Panc1 (cell line): Measurements from ENCODE around the gene PHF2. TPM values are rescaled to one million over a fixed set of nuclear protein-coding genes. Genes with fewer than 3 reads are reported as not detected.

ENCODE experiments used
- ATAC-seq: fragments of 200-7000 bp; cut with Tn5 transposase; 2 replicates; pipeline ENCODE4 v1.9.1; 2020; ENCODE audit warnings: mild to moderate bottlenecking, moderate library complexity
- BruUV-seq: library from RNA; stranded (reverse); fragments of 400-500 nt; replicated peaks from 2 replicates; lab custom pipeline; 2021; lab: Mats Ljungman, UMichigan
- CTCF ChIA-PET: fragments of 300-600 bp; sonication (Branson Sonifier 250); formaldehyde crosslinking; loops from one replicate; lab custom pipeline; 2022; ENCODE audit warnings: antibody characterized with exemption; lab: Charles Lee
- POLR2A ChIA-PET: fragments of 300-600 bp; sonication (Branson Sonifier 250); formaldehyde crosslinking; loops from one replicate; lab custom pipeline; 2022; ENCODE audit warnings: antibody characterized with exemption; lab: Charles Lee
- DNase-seq: peaks from one replicate; pipeline ENCODE4 v3.0.0-alpha.2; 2010; ENCODE audit warnings: low read depth, low spot score
- H3K27ac ChIP-seq: 2 replicates; pipeline ENCODE4 v1.5.1; 2011; ENCODE audit warnings: mild to moderate bottlenecking, low read length, inconsistent platforms
- H3K27me3 ChIP-seq: fragments of 200-500 bp; sonication (Bioruptor generic); 2 replicates; pipeline ENCODE4 v1.6.0; 2014; ENCODE audit warnings: low read length, inconsistent platforms; ENCODE audit not compliant: control insufficient read depth, insufficient read depth
- H3K36me3 ChIP-seq: fragments of 200-500 bp; sonication (Bioruptor generic); 2 replicates; pipeline ENCODE4 v1.5.1; 2014; ENCODE audit warnings: inconsistent platforms, mild to moderate bottlenecking, low read length, moderate library complexity; ENCODE audit not compliant: control insufficient read depth, insufficient read depth
- H3K4me1 ChIP-seq: 2 replicates; pipeline ENCODE4 v1.5.1; 2011; ENCODE audit warnings: inconsistent platforms, mild to moderate bottlenecking, low read length, moderate library complexity; ENCODE audit not compliant: control insufficient read depth, insufficient read depth
- H3K4me3 ChIP-seq, 2 experiments: 2 replicates each; pipeline ENCODE4 v1.5.1; 2011 to 2012; ENCODE audit warnings: low read depth in 2 of 2, low read length in 2 of 2, mild to moderate bottlenecking in 2 of 2, inconsistent platforms in 1 of 2, moderate library complexity in 1 of 2
- H3K9me3 ChIP-seq: fragments of 200-500 bp; sonication (Bioruptor generic); 2 replicates; pipeline ENCODE4 v1.5.1; 2014; ENCODE audit warnings: low read depth, mild to moderate bottlenecking, inconsistent platforms, low read length, moderate library complexity; ENCODE audit not compliant: control insufficient read depth, insufficient read depth
- CTCF ChIP-seq: fragments of 450-650 bp; IDR thresholded peaks from 2 replicates; pipeline ENCODE4 v1.5.1; 2017; ENCODE audit warnings: mild to moderate bottlenecking
- POLR2AphosphoS5 ChIP-seq: IDR thresholded peaks from 2 replicates; pipeline ENCODE4 v1.6.1; 2012; ENCODE audit warnings: mild to moderate bottlenecking, low read depth, low read length, moderate library complexity
- REST ChIP-seq, 2 experiments: IDR thresholded peaks; 2 replicates each; pipeline ENCODE4 v1.6.1; 2011 to 2012; ENCODE audit warnings: low read depth in 2 of 2, control low read depth in 1 of 2, low read length in 1 of 2, mild to moderate bottlenecking in 1 of 2, moderate library complexity in 1 of 2; ENCODE audit not compliant: insufficient read depth in 1 of 2
- SIN3A ChIP-seq: IDR thresholded peaks from 2 replicates; pipeline ENCODE4 v1.6.1; 2012; ENCODE audit warnings: low read depth, mild to moderate bottlenecking, low read length, moderate library complexity, borderline replicate concordance; ENCODE audit not compliant: insufficient read depth
- TCF7L2 ChIP-seq: IDR thresholded peaks from 2 replicates; pipeline ENCODE4 v1.6.1; 2011; ENCODE audit warnings: mild to moderate bottlenecking, low read depth, low read length, inconsistent platforms
- in situ Hi-C: cut with HindIII; loops from 2 replicates; pipeline ENCODE4 v1.10.0; 2016; ENCODE audit warnings: low sequenced_read_pairs, low pct_unique_long_range_greater_than_20kb
- intact Hi-C: fragments of 100-400 bp; cut with micrococcal nuclease; formaldehyde crosslinking; loops from one replicate; pipeline ENCODE4 v1.10.0; 2022; ENCODE audit not compliant: unreplicated experiment
- total RNA-seq: library from RNA; stranded (reverse); gene quantifications from one replicate; pipeline ENCODE4 v1.2.1, GENCODE V29; 2021; ENCODE audit not compliant: unreplicated experiment

PHF2 gene
- total RNA-seq, 1 experiment from 2014 or later, result 16.6 TPM

- CTCF ChIA-PET, result interaction anchor here (0.6 kb wide), 1 partner anchor 328 kb away, joined by 3 read pairs; no protein-coding TSS in a partner anchor
- no peaks in the 10 kb centered on the region for H3K4me1 ChIP-seq
- no peaks in the 10 kb centered on the region for H3K36me3 ChIP-seq
- no peak overlapping the region for H3K4me3 ChIP-seq
- no peaks in the 10 kb centered on the region for H3K9me3 ChIP-seq
- BruUV-seq, result no TSS peak
- TF ChIP-seq CTCF (no peak), REST (IDR thresholded peaks at IDR 0.05; ENCODE audit: insufficient read depth in 1 of 2, low read depth in 2 of 2, low read length in 1 of 2) (no peak), SIN3A (no peak), POLR2AphosphoS5 (no peak), TCF7L2 (no peak)
- no peak overlapping the region for H3K27ac ChIP-seq
- intact Hi-C loops, result no loop called here
- in situ Hi-C loops, result no loop called here
- POLR2A ChIA-PET, result no interaction called here
- 0 out of 2 replicates have a peak, but pooled peaks have one; percentile 48 for ATAC-seq
- DNase-seq, result no peak
- H3K27me3 ChIP-seq, result no peaks in the 10 kb centered on the region
Measured at GRCh38 chr9:93669116-93669957, 93.0 kb downstream of the PHF2 start.

GRCh38 chr9:93669958-93670207 is 93.5 kb downstream of the PHF2 start:
- no peak overlapping the region for H3K4me3 ChIP-seq
- no peak overlapping the region for H3K27ac ChIP-seq
- H3K36me3 ChIP-seq, result no peaks in the 10 kb centered on the region
- no TSS peak for BruUV-seq
- intact Hi-C loops, result no loop called here
- ATAC-seq, result no peak
- H3K4me1 ChIP-seq, result no peaks in the 10 kb centered on the region
- no peaks in the 10 kb centered on the region for H3K9me3 ChIP-seq
- no peaks in the 10 kb centered on the region for H3K27me3 ChIP-seq
- no peak for TF ChIP-seq TCF7L2
- TF ChIP-seq SIN3A, result no peak
- ChIA-PET POLR2A (no interaction called here), CTCF (no interaction called here)
- in situ Hi-C loops, result no loop called here
- no peak for DNase-seq
